GM19452 (cell line): ENCODE measurements around the gene FOSB.

Source experiments
- ATAC-seq: cut with Tn5 transposase; IDR thresholded peaks from one replicate; pipeline ENCODE4 v1.9.1; 2021; ENCODE audit not compliant: unreplicated experiment

Gene FOSB

DNA sequence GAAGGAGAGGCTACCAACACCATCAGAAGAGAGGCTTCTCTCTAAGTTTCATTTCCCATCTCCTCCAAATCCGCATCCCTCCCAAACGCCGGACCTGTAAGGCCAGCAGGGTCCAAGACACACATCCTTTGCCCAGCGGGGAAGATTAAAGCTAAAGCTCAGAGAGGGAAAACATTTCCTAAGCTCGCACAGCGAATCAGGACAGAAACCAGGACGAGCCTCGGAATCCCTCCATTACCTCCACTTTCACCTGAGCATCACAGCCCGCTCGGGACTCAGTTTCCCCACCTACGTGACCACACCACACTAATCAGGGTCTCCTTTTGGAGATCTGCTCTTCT, 711 bp upstream of the FOSB start:
- no peak for ATAC-seq

DNA sequence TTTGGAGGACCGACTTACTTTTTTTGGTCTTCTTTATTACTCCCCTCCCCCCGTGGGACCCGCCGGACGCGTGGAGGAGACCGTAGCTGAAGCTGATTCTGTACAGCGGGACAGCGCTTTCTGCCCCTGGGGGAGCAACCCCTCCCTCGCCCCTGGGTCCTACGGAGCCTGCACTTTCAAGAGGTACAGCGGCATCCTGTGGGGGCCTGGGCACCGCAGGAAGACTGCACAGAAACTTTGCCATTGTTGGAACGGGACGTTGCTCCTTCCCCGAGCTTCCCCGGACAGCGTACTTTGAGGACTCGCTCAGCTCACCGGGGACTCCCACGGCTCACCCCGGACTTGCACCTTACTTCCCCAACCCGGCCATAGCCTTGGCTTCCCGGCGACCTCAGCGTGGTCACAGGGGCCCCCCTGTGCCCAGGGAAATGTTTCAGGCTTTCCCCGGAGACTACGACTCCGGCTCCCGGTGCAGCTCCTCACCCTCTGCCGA, 409 bp downstream of the FOSB start:
- no peak for ATAC-seq

DNA sequence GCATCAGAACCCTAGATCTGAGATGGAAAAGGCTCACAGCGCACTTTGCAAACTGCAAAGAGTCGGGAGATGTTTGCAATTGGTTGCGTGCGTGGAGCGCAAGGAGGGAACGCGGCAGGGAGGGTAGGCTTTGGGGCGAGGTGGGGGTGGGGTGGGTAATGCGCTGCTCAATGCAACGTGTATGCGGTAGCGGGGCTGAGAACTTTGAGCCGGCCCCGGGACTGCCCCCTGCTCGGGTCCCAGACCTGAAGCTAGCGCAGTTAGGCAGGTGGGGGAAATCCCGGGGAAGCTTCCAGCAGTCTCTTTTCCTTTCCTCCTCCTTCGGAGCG, 971 bp downstream of the FOSB start:
- peak; percentile 21 for ATAC-seq

DNA sequence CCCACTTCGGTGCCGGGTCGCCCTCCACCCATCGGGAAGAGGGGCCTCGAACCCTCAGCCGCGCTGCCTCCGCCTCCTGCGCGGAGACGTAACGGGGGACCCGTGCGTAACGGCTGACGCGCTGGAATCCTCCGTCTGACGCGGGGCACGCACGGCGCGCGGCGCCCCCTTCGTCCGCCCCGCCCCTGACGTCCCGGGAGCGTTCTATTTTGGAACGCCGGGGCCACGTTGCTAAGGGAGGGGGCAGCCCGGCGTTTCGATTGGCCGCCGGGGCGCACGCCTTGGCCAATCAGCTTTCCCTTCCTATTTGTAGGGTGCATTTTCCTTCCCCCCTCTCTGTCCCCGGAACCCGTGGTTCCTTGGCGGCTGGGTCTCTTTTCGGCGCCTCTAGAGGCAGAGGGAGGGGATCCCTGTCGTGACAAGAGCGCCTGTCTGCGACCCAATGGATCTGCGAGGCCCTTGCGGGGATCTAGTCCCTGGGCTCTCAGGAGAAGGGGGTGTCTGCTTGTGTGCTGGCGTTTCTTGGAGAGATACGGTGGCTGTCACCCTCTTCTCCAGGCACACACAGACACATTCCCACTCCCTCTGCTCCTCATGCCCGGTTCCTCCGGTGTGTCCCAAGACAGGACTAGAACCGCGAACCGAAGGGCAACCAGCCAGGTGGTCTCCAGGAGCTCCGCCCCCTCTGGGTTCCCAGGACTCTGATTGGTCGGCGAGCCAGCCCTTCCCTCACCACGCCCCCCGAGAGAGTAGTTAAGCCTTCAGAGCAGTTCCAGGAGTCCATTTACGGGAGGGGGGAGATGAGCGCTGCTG, 1.5 kb downstream of the FOSB start:
- peak; percentile 63 for ATAC-seq

DNA sequence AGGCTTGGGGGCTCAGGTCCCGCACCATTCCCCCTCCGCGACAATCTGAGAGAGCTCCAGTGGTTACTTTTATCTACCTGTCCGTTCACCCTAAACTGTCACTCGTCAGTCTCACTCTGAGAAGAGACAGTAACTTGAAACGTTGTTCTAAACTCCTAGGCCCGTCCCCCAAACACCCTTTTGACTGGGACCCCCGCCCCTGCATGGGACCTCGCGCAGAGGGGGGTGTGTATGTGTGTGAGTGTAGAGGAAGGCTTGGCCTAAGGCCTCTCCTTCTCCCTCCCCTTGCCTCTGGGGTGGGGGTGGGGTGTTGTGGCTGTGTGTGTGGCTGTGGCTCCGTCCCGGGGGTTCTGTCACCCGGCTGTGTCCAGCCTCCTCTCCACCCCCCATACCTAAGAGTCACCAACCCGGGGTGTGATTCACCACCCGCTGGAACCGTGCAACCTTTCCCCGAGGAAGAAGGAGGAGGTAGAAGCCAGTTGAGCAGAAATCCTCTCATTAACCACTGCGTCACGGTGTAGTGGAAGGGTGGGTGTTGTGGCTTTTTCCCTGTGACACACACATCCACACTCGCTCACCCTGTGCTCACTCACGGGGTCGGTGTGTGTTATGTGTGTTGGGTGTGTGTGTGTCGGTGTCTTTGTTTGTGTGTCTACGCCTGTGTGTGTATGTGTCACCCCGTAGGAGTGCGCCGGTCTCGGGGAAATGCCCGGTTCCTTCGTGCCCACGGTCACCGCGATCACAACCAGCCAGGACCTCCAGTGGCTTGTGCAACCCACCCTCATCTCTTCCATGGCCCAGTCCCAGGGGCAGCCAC, 2.4 kb downstream of the FOSB start:
- no peak for ATAC-seq

DNA sequence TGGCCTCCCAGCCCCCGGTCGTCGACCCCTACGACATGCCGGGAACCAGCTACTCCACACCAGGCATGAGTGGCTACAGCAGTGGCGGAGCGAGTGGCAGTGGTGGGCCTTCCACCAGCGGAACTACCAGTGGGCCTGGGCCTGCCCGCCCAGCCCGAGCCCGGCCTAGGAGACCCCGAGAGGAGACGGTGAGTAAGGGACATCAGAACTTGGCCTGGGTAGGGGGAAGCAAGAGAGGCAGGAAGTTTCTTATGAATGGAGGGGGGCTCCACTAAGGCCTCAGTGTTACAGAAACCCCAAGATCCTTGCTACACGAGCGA, 2.9 kb downstream of the FOSB start:
- no peak for ATAC-seq

DNA sequence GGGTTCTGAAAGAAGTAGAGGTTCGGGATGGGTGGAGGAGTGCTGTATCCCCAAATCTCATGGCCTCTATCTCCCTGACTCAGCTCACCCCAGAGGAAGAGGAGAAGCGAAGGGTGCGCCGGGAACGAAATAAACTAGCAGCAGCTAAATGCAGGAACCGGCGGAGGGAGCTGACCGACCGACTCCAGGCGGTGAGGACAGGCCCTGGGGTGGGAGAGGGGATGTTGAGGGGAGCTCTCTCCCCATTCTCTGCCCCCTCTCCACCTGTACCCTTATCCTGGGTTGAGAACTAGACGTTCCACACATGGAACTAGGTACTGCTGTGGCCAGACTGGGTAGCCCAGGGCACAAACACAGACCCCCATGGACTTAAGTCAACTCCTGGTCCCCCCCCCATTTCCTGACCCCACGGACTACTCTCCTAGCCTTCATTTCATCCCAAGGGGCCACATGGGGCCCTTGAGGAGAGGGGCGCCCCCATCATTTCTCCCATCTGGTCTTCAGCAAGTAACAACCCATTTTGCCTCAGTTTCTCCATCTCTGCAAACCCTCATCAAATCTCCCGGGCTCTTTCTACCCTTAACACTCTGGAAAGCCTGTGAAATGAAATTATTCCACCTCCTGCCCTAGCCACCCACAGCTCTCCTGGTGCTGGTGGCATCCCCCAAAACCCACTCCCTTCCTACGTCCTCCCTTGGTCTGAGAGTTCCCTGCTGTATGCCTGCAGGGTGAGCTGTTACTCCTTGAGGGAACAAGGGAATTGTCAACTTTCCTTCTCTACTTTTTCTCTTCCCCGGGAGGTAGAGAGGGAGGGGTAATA, 3.5 kb downstream of the FOSB start:
- no peak for ATAC-seq

DNA sequence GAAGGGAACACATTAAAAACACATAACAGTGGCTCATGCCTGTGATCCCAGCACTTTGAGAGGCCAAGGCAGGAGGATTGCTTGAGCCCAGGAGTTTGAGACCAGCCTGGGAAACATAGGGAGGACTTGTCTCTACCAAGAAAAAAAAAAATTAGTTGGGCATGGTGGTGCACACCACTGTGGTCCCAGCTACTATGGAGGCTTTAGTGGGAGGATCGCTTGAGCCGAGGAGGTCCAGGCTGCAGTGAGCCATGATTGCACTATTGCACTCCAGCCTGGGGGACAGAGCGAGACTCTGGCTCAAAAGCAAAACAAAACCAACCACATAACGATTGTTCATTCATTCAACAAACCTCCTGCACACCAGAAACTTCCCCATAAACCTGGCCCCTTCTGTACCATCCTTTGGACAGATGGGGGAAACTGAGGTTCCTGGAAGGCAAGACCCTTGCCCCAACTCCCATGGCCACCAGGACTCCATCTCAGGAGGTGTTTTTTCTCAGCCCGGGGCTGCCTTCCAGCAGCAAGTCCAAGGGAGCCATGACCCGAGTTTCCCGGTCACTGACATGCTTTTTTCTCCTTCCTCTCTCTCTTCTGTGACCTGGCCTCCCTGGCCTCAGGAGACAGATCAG, 4.3 kb downstream of the FOSB start:
- ATAC-seq = no peak

DNA sequence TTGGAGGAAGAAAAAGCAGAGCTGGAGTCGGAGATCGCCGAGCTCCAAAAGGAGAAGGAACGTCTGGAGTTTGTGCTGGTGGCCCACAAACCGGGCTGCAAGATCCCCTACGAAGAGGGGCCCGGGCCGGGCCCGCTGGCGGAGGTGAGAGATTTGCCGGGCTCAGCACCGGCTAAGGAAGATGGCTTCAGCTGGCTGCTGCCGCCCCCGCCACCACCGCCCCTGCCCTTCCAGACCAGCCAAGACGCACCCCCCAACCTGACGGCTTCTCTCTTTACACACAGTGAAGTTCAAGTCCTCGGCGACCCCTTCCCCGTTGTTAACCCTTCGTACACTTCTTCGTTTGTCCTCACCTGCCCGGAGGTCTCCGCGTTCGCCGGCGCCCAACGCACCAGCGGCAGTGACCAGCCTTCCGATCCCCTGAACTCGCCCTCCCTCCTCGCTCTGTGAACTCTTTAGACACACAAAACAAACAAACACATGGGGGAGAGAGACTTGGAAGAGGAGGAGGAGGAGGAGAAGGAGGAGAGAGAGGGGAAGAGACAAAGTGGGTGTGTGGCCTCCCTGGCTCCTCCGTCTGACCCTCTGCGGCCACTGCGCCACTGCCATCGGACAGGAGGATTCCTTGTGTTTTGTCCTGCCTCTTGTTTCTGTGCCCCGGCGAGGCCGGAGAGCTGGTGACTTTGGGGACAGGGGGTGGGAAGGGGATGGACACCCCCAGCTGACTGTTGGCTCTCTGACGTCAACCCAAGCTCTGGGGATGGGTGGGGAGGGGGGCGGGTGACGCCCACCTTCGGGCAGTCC, 5.0 kb downstream of the FOSB start:
- ATAC-seq = no peak

DNA sequence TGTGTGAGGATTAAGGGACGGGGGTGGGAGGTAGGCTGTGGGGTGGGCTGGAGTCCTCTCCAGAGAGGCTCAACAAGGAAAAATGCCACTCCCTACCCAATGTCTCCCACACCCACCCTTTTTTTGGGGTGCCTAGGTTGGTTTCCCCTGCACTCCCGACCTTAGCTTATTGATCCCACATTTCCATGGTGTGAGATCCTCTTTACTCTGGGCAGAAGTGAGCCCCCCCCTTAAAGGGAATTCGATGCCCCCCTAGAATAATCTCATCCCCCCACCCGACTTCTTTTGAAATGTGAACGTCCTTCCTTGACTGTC, 5.5 kb downstream of the FOSB start:
- no peak for ATAC-seq

DNA sequence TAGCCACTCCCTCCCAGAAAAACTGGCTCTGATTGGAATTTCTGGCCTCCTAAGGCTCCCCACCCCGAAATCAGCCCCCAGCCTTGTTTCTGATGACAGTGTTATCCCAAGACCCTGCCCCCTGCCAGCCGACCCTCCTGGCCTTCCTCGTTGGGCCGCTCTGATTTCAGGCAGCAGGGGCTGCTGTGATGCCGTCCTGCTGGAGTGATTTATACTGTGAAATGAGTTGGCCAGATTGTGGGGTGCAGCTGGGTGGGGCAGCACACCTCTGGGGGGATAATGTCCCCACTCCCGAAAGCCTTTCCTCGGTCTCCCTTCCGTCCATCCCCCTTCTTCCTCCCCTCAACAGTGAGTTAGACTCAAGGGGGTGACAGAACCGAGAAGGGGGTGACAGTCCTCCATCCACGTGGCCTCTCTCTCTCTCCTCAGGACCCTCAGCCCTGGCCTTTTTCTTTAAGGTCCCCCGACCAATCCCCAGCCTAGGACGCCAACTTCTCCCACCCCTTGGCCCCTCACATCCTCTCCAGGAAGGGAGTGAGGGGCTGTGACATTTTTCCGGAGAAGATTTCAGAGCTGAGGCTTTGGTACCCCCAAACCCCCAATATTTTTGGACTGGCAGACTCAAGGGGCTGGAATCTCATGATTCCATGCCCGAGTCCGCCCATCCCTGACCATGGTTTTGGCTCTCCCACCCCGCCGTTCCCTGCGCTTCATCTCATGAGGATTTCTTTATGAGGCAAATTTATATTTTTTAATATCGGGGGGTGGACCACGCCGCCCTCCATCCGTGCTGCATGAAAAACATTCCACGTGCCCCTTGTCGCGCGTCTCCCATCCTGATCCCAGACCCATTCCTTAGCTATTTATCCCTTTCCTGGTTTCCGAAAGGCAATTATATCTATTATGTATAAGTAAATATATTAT, 6.1 kb downstream of the FOSB start:
- no peak for ATAC-seq

DNA sequence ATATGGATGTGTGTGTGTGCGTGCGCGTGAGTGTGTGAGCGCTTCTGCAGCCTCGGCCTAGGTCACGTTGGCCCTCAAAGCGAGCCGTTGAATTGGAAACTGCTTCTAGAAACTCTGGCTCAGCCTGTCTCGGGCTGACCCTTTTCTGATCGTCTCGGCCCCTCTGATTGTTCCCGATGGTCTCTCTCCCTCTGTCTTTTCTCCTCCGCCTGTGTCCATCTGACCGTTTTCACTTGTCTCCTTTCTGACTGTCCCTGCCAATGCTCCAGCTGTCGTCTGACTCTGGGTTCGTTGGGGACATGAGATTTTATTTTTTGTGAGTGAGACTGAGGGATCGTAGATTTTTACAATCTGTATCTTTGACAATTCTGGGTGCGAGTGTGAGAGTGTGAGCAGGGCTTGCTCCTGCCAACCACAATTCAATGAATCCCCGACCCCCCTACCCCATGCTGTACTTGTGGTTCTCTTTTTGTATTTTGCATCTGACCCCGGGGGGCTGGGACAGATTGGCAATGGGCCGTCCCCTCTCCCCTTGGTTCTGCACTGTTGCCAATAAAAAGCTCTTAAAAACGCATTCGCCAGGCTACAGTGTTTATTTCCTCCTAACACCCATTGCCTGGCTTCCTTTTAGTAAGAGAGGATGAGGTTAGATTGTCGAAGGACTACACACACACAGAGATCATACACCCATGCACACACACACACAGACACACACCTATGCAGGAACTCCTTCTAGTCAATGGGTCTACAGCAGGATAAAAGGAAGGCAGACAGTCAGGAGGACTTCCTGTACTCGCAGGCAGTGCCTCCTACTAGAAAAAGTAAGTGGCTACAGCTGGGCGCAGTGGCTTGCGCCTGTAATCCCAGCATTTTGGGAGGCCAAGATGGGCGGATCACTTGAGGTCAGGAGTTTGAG, 7.1 kb downstream of the FOSB start:
- no peak for ATAC-seq

DNA sequence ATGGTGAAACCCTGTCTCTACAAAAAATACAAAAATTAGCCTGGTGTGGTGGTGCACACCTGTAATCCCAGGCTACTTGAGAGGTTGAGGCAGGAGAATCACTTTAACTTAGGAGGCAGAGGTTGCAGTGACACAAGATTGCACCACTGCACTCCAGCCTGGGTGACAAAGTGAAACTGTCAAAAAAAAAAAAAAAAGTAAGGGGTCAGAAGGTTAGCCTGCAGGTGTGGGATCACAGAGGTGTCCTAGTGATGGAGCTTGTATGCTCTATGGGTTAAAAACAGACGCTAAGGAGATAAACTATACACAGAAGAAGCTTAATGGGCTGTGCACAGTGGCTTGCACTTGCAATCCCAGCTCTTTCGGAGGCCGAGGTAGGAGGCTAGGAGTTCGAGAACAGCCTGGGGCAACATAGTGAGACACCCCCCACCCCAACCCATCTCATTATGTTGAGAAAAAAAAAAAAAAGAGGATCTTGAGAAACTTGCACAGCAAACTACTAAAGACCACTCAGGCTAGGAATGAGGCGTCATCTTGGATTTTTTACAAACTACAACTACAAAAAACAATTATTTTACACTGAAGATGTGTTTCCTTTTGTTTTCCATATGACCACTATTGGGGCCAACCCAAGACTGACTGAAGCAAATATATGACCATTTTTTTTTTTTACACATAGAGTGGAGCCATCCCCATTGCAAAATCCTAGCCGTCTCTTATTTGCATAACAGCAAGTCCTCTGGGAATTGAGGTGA, 7.9 kb downstream of the FOSB start:
- no peak for ATAC-seq

DNA sequence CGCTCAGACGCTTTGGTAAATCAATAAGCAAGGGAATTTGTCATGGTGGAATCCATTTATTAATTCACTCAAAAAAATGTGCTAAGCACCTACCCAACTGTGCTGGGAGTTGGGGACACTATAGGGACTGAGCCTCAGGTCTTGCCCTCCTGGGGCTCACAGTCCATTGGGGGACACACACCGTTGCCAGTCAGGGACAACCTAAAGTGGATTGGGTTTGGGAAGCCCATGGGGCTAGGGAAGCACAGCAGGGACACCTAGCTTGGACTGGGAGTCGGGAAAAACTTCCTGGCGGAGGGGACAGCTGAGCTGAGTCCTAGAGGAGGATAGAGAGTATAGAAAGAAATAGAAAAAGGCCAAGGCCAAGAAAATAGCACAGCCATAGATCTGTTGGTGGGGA, 8.5 kb downstream of the FOSB start:
- ATAC-seq = no peak

DNA sequence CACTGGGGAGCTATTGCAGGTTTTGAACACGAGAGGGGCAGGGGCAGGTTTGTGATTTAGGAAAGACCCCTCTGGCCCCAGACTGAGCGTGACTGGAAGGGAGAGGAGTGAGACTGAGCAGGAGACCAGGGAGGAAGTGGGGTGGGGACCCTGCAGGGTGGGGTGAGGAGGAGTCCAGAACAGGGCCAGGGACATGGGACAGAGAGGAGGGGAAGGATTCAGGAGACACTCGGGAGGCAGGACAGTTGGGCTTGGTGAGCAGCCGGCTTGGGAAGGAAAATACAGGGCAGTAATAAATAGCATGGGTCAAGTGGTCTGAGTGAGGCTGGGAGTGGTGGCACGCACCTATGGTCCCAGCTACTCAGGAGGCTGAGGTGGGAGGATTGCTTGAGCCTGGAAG, 9.4 kb downstream of the FOSB start:
- no peak for ATAC-seq

DNA sequence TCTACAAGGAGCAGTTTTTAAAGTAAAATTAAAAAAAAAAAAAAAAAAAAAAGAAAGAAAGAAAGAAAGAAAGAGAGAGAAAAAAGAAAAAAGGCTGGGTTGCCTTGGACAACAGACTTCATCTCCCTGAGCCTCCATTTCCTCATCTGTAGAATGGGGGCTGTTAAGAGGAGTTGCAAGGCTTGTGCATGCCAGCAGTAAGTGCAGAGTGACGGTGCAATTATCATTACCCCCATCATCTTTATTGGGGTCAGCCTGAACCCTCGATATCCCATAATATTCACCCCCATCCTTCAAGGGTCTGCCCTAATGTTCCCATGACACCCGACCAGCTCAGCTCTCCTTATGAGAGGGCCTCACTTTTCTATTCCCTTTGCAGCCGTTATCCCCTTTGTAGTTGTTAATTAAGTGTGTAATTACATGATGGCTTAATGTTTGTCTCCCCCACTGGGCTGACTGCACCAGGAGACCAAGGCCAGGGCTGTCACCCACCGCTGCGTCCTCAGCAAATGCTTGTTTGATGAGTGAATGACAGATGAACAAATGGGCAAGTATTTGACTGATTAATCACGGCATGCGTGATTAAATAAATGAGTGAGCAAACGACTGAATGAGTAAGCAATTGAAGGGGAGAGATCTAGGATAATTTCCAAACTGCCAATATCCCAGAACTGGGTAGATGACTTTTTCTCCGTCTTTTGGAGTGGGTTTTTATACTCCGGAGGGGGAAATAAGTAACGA, 10.1 kb downstream of the FOSB start:
- ATAC-seq = no peak
